RWPE2 (cell line): Measurements from ENCODE around the gene OSBPL2.

ENCODE experiments used
- ATAC-seq: fragments of 200-7000 bp; cut with Tn5 transposase; 3 replicates; pipeline ENCODE4 v1.9.1; 2021; ENCODE audit warnings: low read depth
- DNase-seq: peaks from one replicate; pipeline ENCODE4 v3.0.0-alpha.2; 2020; ENCODE audit warnings: low spot score
- H3K27ac ChIP-seq: fragments of 450-650 bp; 2 replicates; pipeline ENCODE4 v1.5.1; 2017; ENCODE audit warnings: mild to moderate bottlenecking; ENCODE audit not compliant: poor library complexity, severe bottlenecking
- H3K27me3 ChIP-seq: fragments of 250-450 bp; sonication (Bioruptor Pico); 2 replicates; pipeline ENCODE4 v1.5.1; 2021; ENCODE audit warnings: mild to moderate bottlenecking, moderate library complexity; ENCODE audit not compliant: insufficient read depth, poor library complexity, severe bottlenecking
- H3K36me3 ChIP-seq: fragments of 250-450 bp; sonication (Bioruptor Pico); 2 replicates; pipeline ENCODE4 v1.5.1; 2020; ENCODE audit warnings: low read depth, mild to moderate bottlenecking, moderate library complexity
- H3K4me1 ChIP-seq: fragments of 250-450 bp; sonication (Bioruptor Pico); 2 replicates; pipeline ENCODE4 v1.5.1; 2021; ENCODE audit warnings: mild to moderate bottlenecking, moderate library complexity; ENCODE audit not compliant: insufficient read depth, poor library complexity, severe bottlenecking
- H3K4me3 ChIP-seq: fragments of 250-450 bp; sonication (Bioruptor Pico); 2 replicates; pipeline ENCODE4 v1.5.1; 2021; ENCODE audit warnings: mild to moderate bottlenecking, moderate library complexity; ENCODE audit not compliant: severe bottlenecking
- H3K9me3 ChIP-seq: fragments of 250-450 bp; sonication (Bioruptor Pico); 2 replicates; pipeline ENCODE4 v1.5.1; 2021; ENCODE audit warnings: mild to moderate bottlenecking, moderate library complexity; ENCODE audit not compliant: severe bottlenecking
- CTCF ChIP-seq: fragments of 450-650 bp; IDR thresholded peaks from one replicate; pipeline ENCODE4 v1.5.1; 2017; ENCODE audit warnings: mild to moderate bottlenecking, moderate library complexity; ENCODE audit not compliant: poor library complexity, severe bottlenecking

OSBPL2 gene

DNA sequence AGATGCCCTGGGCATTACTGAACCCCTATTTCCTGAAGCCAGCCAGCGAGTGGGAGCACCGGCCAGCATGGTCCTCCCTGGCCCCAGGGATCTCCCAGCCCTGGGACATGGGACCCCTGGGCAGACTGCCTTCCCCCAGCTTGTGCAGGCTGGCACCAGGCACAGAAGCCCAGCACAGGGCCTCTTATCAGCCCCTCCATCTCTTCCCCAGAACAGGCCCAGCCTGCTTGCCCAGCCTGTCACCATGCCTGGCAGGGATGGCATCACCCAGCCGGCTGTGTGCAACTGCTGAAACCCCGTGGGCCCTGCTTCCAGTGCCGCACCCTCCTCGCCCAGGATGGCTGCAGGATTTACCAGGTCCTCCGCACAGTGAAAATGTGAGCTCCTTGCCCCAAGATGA, 6.1 kb upstream of the OSBPL2 start:
- Histone ChIP-seq H3K4me3 (no peak overlapping the region), H3K9me3 (no peaks in the 10 kb centered on the region), H3K27ac (no peak overlapping the region), H3K36me3 (no peaks in the 10 kb centered on the region), H3K27me3 (peaks cover 1% of the 10 kb centered on the region), H3K4me1 (no peaks in the 10 kb centered on the region)
- ATAC-seq = no peak
- DNase-seq = no peak
- TF ChIP-seq CTCF = no peak

GRCh38 chr20:62232770-62233645, 5.3 kb upstream of the OSBPL2 start:
- Histone ChIP-seq H3K36me3 (no peaks in the 10 kb centered on the region), H3K27me3 (no peaks in the 10 kb centered on the region), H3K9me3 (no peaks in the 10 kb centered on the region), H3K4me3 (no peak overlapping the region), H3K4me1 (no peaks in the 10 kb centered on the region), H3K27ac (no peak overlapping the region)
- ATAC-seq (no peak), DNase-seq (no peak)
- no peak for TF ChIP-seq CTCF

DNA sequence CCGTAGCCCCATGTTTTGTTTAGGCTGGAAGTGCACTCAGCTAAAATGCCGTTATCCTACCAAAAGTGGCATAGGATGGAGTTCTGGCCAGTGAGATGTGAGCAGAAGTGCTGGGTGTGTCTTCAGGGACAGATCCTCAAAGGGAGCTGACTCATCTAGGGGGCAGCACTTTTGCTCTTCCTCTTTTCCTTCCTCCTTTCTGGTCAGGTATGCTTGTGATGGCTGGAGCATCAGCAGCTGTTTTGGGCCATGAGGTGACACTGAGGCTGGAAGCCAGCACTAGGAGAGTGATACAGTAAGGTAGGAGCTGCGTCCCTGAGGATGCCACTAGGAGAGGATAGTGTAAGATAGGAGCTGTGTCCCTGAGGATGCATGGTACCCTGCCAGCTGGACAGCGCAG, 4.6 kb upstream of the OSBPL2 start:
- Histone ChIP-seq H3K4me3 (no peak overlapping the region), H3K4me1 (no peaks in the 10 kb centered on the region), H3K9me3 (no peaks in the 10 kb centered on the region), H3K27ac (no peak overlapping the region), H3K27me3 (no peaks in the 10 kb centered on the region), H3K36me3 (no peaks in the 10 kb centered on the region)
- DNase-seq = no peak
- no peak for TF ChIP-seq CTCF
- no peak for ATAC-seq

- Histone ChIP-seq H3K27ac (no peak overlapping the region), H3K9me3 (no peaks in the 10 kb centered on the region), H3K27me3 (no peaks in the 10 kb centered on the region), H3K4me3 (no peak overlapping the region), H3K36me3 (no peaks in the 10 kb centered on the region), H3K4me1 (no peaks in the 10 kb centered on the region)
- DNase-seq (no peak), ATAC-seq (no peak)
- TF ChIP-seq CTCF = no peak
These were observed 4.0 kb upstream of the OSBPL2 start for GRCh38 chr20:62234339-62234738.

DNA sequence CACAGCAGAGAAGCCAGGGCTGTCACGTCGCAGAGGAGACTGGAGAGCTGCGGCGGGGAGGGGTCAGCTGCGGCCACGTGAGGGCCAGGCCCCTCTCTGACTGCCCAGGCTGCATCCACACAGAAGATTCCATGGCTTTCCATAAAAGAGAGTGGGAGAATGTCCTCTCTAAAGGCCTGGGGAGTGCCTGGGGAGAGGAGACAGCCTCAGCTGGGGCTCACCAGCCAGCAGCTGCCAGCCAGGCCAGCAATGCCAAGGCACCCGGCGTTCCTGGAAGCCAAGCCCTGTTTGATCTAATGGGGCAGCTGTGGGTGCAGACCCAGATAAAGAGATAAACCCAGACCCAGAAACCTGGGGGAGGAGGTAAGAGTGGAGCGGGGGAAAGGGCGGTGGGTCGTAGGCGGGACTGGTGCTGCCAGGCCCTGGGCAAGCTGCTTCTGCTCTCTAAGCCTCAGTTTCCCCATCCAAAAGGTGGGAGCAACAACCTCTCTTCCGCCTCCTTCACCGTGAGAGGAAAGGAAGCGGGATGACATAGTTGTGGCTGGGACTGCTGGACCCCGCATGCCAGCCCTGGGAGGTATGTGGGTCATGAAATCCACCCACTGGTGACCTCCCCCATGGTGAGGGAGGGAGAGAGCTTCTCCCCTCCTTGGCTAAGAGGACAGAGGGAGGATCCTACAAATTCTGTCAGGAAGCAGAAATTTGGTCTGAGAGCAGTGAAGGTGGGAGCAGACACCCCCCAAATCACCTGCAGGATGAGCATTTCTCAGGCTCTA, 3.1 kb upstream of the OSBPL2 start:
- H3K4me3 ChIP-seq = no peak overlapping the region

More for the DNA sequence above, 3.1 kb upstream of the OSBPL2 start:
- TF ChIP-seq CTCF = no peak
- H3K27me3 ChIP-seq = no peaks in the 10 kb centered on the region
- H3K4me1 ChIP-seq = peaks cover 5% of the 10 kb centered on the region
- no peak overlapping the region for H3K27ac ChIP-seq
- peaks cover 5% of the 10 kb centered on the region for H3K36me3 ChIP-seq
- ATAC-seq (no peak), DNase-seq (no peak)
- no peaks in the 10 kb centered on the region for H3K9me3 ChIP-seq
